Esophagus muscularis mucosa (tissue), 4 donors: ENCODE data around the gene RASGRF2.
"Not testable (repeated sequence)": the region's sequence is repeated elsewhere in the genome, so short reads cannot be mapped to it uniquely, and the experiment has no call there.

Source experiments
- CTCF ChIP-seq, 3 experiments: fragments of 200-600 bp in 2 of 3; fragments of 450-650 bp in 1 of 3; sonication (generic) in 2 of 3; IDR thresholded peaks; one replicate each; pipeline ENCODE4 v1.5.1; 2017 to 2019; ENCODE audit warnings: antibody characterized with exemption in 3 of 3, mild to moderate bottlenecking in 2 of 3, moderate library complexity in 1 of 3
- EP300 ChIP-seq: sonication (generic); formaldehyde crosslinking; IDR thresholded peaks from one replicate; pipeline ENCODE4 v1.6.1; 2017; ENCODE audit warnings: antibody characterized with exemption
- POLR2A ChIP-seq: fragments of 450-650 bp; IDR thresholded peaks from one replicate; pipeline ENCODE4 v1.6.1; 2017; ENCODE audit warnings: antibody characterized with exemption, moderate library complexity, mild to moderate bottlenecking, low read depth
- POLR2AphosphoS5 ChIP-seq, 2 donors: sonication (generic); formaldehyde crosslinking; IDR thresholded peaks; one replicate each; pipeline ENCODE4 v1.6.1; 2017; ENCODE audit warnings: antibody characterized with exemption in 2 of 2

- TF ChIP-seq POLR2A; CTCF (IDR thresholded peaks at IDR 0.05); POLR2AphosphoS5 (IDR thresholded peaks at IDR 0.05); EP300: not testable (repeated sequence)
Measured at GRCh38 chr5:81030236-81031034, 70.3 kb downstream of the RASGRF2 start.
